ENCODE measurements around the gene PPP2R5E. TPM values are rescaled to one million over a fixed set of nuclear protein-coding genes. Genes with fewer than 3 reads are reported as not detected.
"Not testable (repeated sequence)": the region's sequence is repeated elsewhere in the genome, so short reads cannot be mapped to it uniquely, and the experiment has no call there.

The PPP2R5E gene
- total RNA-seq (10 to 100 TPM; 16.3 to 44.1 (median 36.2) TPM), polyA plus RNA-seq (10 to 100 TPM in 1 of 2 donors, 1 to 10 TPM in 1; 9.3 to 26.9 TPM)
- long read RNA-seq, donor 1, full-length matches to known transcripts, result 25 of 58 reads
- long read RNA-seq, donor 1, partial matches to known transcripts, result 22 of 58 reads
- long read RNA-seq, donor 1, other reads (novel, unspliced or antisense), result 11 of 58 reads
- long read RNA-seq, donor 2, full-length matches to known transcripts, result 5 of 30 reads
- long read RNA-seq, donor 2, partial matches to known transcripts, result 25 of 30 reads
- long read RNA-seq, donor 2, other reads (novel, unspliced or antisense), result 0 of 30 reads
- long read RNA-seq, donor 3, full-length matches to known transcripts, result 83 of 113 reads
- long read RNA-seq, donor 3, partial matches to known transcripts, result 1 of 113 reads
- long read RNA-seq, donor 3, other reads (novel, unspliced or antisense), result 29 of 113 reads

GRCh38 chr14:63543000-63543825 is at the start of gene PPP2R5E:
Gene PPP2R5E, minus strand, starts transcription at chr14:63543377. Its CDS starts 3,692 bp downstream, at chr14:63539685.
- intact Hi-C loops (cut with DNase I), result loop anchor here (5.0 to 10.0 kb wide), 3 partner anchors 148 to 158 kb away; no protein-coding TSS in a partner anchor
- TF ChIP-seq POLR2A (IDR thresholded peaks at IDR 0.05), result peak; percentile 51
- no peak for TF ChIP-seq EP300 (IDR thresholded peaks at IDR 0.05)
- peak in 1 of 3 donors; percentile 13 for TF ChIP-seq CTCF (IDR thresholded peaks at IDR 0.05)
- H3K27ac ChIP-seq, result peak within 1 kb of the TSS; percentile 33 to 90
- H3K4me3 ChIP-seq, result peak within 1 kb of the TSS; percentile 72
- H3K36me3 ChIP-seq, result no peaks in the 10 kb centered on the region
- no peaks in the 10 kb centered on the region for H3K4me1 ChIP-seq (ENCODE audit: insufficient read depth)
- no peaks in the 10 kb centered on the region for H3K27me3 ChIP-seq
- peak; percentile 97 to 98 (median 98) for DNase-seq
- 0% methylated on average over 55 to 78 of the region's 78 CpGs for WGBS, 3 donors
- no peaks in the 10 kb centered on the region for H3K9me3 ChIP-seq

GRCh38 chr14:63583046-63583445 is 39.9 kb upstream of the PPP2R5E start:
- H3K9me3 ChIP-seq; H3K36me3 ChIP-seq; H3K27ac ChIP-seq; H3K4me1 ChIP-seq (ENCODE audit: insufficient read depth); H3K27me3 ChIP-seq; H3K4me3 ChIP-seq; DNase-seq; intact Hi-C loops (cut with DNase I): not testable (repeated sequence)
- 72 to 81% (median 77%) methylated on average over 8 of the region's 8 CpGs for WGBS, 3 donors

- Histone ChIP-seq H3K4me3 (no peak overlapping the region), H3K36me3 (no peaks in the 10 kb centered on the region), H3K4me1 (ENCODE audit: insufficient read depth) (no peaks in the 10 kb centered on the region), H3K27ac (no peak overlapping the region), H3K27me3 (no peaks in the 10 kb centered on the region), H3K9me3 (no peaks in the 10 kb centered on the region)
- 30 to 45% (median 32%) methylated on average over 4 of the region's 4 CpGs for WGBS, 3 donors
- DNase-seq, result no peak
- intact Hi-C loops (cut with DNase I), result no loop called here
- TF ChIP-seq POLR2A (IDR thresholded peaks at IDR 0.05) (no peak), CTCF (IDR thresholded peaks at IDR 0.05) (no peak), EP300 (IDR thresholded peaks at IDR 0.05) (no peak)
Observed at GRCh38 chr14:63581491-63581890, 38.3 kb upstream of the PPP2R5E start.

- intact Hi-C loops (cut with DNase I), result no loop called here
- Histone ChIP-seq H3K4me3 (no peak overlapping the region), H3K4me1 (ENCODE audit: insufficient read depth) (no peaks in the 10 kb centered on the region), H3K9me3 (no peaks in the 10 kb centered on the region), H3K27ac (no peak overlapping the region), H3K27me3 (no peaks in the 10 kb centered on the region), H3K36me3 (no peaks in the 10 kb centered on the region)
- DNase-seq, result no peak
- TF ChIP-seq EP300 (IDR thresholded peaks at IDR 0.05), result no peak
- TF ChIP-seq POLR2A (IDR thresholded peaks at IDR 0.05), result no peak
- no peak for TF ChIP-seq CTCF (IDR thresholded peaks at IDR 0.05)
- WGBS, 3 donors, result 93 to 98% (median 95%) methylated on average over 1 of the region's 1 CpG
Observed at GRCh38 chr14:63578300-63578699, 35.1 kb upstream of the PPP2R5E start.

All from ovary (tissue), 10 donors.